Measurements from ENCODE around the gene NXNL1.

- TF ChIP-seq PRDM10 (IDR thresholded peaks at IDR 0.05; ENCODE audit: partially characterized antibody), result no peak
- no peak for TF ChIP-seq GTF2F1 (IDR thresholded peaks at IDR 0.05; ENCODE audit: low read depth, low read length)
- no peak for TF ChIP-seq POLR2A (conservative IDR thresholded peaks at IDR 0.05)
- TF ChIP-seq EZH2 (IDR thresholded peaks at IDR 0.05; ENCODE audit: borderline replicate concordance, low read depth, low read length), result no peak
- no peak for TF ChIP-seq EP300 (IDR thresholded peaks at IDR 0.05; ENCODE audit: low read length)
- TF ChIP-seq ARNT (IDR thresholded peaks at IDR 0.05), result no peak
- TF ChIP-seq HDAC2 (IDR thresholded peaks at IDR 0.05), result no peak
- TF ChIP-seq TEAD2 (tag; IDR thresholded peaks at IDR 0.05), result no peak
- no peak for TF ChIP-seq ZNF707 (CRISPR knock-in tag; conservative IDR thresholded peaks at IDR 0.05)
- TF ChIP-seq POLR2AphosphoS2 (IDR thresholded peaks at IDR 0.05; ENCODE audit: low read length), result no peak
- TF ChIP-seq IRF9 (tag; IDR thresholded peaks at IDR 0.05), result no peak
These were observed 23.9 kb downstream of the NXNL1 start for GRCh38 chr19:17436874-17437267.
